Tibial nerve (tissue), 4 donors: ENCODE measurements around the gene TRIP13. TPM values are rescaled to one million over a fixed set of nuclear protein-coding genes. Genes with fewer than 3 reads are reported as not detected.

Source experiments
- DNase-seq, 2 donors: peaks; one replicate each; pipeline ENCODE4 v3.0.0-alpha.2; 2019; ENCODE audit warnings: low spot score in 2 of 2
- H3K27ac ChIP-seq, 4 donors: fragments of 200-600 bp; sonication (generic) in 3 of 4; one replicate each; pipeline ENCODE4 v1.5.1; 2017 to 2019; ENCODE audit warnings: mild to moderate bottlenecking in 1 of 4
- H3K27me3 ChIP-seq, 2 donors: fragments of 200-600 bp; sonication (generic) in 1 of 2; one replicate each; pipeline versions ENCODE4 v1.5.1 to v1.6.0; 2017 to 2019
- H3K36me3 ChIP-seq, 3 donors: fragments of 200-600 bp; sonication (generic); one replicate each; pipeline ENCODE4 v1.5.1; 2018 to 2019
- H3K4me1 ChIP-seq, 4 donors: fragments of 200-600 bp; sonication (generic) in 3 of 4; one replicate each; pipeline ENCODE4 v1.5.1; 2017 to 2019
- H3K4me3 ChIP-seq, 4 donors: fragments of 200-600 bp; sonication (generic) in 3 of 4; one replicate each; pipeline ENCODE4 v1.5.1; 2017 to 2019; ENCODE audit warnings: mild to moderate bottlenecking in 1 of 4, moderate library complexity in 1 of 4
- H3K9me3 ChIP-seq, 4 donors: fragments of 200-600 bp; sonication (generic) in 3 of 4; one replicate each; pipeline ENCODE4 v1.5.1; 2017 to 2019
- CTCF ChIP-seq, 5 experiments: fragments of 200-600 bp in 3 of 5; fragments of 450-650 bp in 2 of 5; sonication (generic) in 3 of 5; IDR thresholded peaks; one replicate each; pipeline ENCODE4 v1.5.1; 2016 to 2019; ENCODE audit warnings: antibody characterized with exemption in 5 of 5, mild to moderate bottlenecking in 3 of 5, moderate library complexity in 2 of 5
- EP300 ChIP-seq, 2 donors: sonication (generic); formaldehyde crosslinking; IDR thresholded peaks; one replicate each; pipeline ENCODE4 v1.6.1; 2017; ENCODE audit warnings: antibody characterized with exemption in 2 of 2, mild to moderate bottlenecking in 1 of 2
- POLR2A ChIP-seq, 2 donors: fragments of 450-650 bp; IDR thresholded peaks; one replicate each; pipeline ENCODE4 v1.6.1; 2017; ENCODE audit warnings: antibody characterized with exemption in 2 of 2, mild to moderate bottlenecking in 2 of 2, moderate library complexity in 2 of 2
- WGBS, 2 donors: methylation state at CpG; one replicate each; pipeline ENCODE4 v1.1.5; 2018; 5-methylcytosine and 5-hydroxymethylcytosine counted together
- total RNA-seq, 4 donors: library from RNA; depleted of rRNA; stranded (reverse); fragments of >200 nt; gene quantifications; one replicate each; pipeline ENCODE4 v1.1.0, GENCODE V29; 2016

TRIP13 gene
- total RNA-seq, 4 donors from 2014 or later, result 0.30 to 1.3 (median 0.52) TPM

- peaks cover 0 to 10% of the 10 kb centered on the region in 2 donors for H3K27me3 ChIP-seq
- H3K4me1 ChIP-seq, result peaks cover 0 to 36% (median 14%) of the 10 kb centered on the region in 4 donors
- no peaks in the 10 kb centered on the region for H3K9me3 ChIP-seq
- no peak overlapping the region for H3K27ac ChIP-seq
- no peaks in the 10 kb centered on the region for H3K36me3 ChIP-seq
- no peak for DNase-seq
- no peak for TF ChIP-seq EP300 (IDR thresholded peaks at IDR 0.05)
- TF ChIP-seq CTCF (IDR thresholded peaks at IDR 0.05), result no peak
- TF ChIP-seq POLR2A (IDR thresholded peaks at IDR 0.05), result no peak
- 84% methylated on average over 13 to 27 of the region's 27 CpGs for WGBS, 2 donors
- H3K4me3 ChIP-seq, result no peak overlapping the region
These were observed 68.5 kb downstream of the TRIP13 start for GRCh38 chr5:961002-961710.

DNA sequence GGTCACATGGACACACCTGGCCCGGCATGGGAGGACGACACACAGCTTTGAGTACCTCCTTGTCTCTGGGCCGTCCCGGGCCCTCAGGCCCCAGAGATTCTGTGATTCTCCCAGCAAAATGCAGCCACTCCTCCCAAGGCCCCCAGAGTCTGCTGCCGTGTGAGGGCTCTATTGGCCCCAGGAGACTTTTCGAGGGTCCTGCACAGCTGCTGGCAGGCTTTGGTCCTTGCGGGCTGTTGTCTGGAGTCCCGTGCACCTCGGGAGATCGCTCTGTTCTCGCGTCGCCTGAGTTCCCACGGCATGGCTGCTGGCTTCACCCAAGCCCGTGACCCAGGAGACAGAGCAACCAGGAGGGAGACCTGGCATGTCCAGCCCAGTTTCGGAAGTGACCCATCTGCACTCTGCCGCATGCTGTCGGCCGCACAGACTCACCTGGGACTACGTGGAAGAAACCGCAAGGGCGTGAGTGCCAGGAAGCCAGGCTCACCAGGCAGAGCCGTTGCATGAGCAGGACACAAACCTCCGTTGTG is 69.1 kb downstream of the TRIP13 start:
- Histone ChIP-seq H3K4me3 (no peak overlapping the region), H3K9me3 (no peaks in the 10 kb centered on the region), H3K4me1 (peaks cover 0 to 30% (median 9%) of the 10 kb centered on the region in 4 donors), H3K36me3 (no peaks in the 10 kb centered on the region), H3K27me3 (peaks cover 0 to 5% of the 10 kb centered on the region in 2 donors), H3K27ac (no peak overlapping the region)
- TF ChIP-seq EP300 (IDR thresholded peaks at IDR 0.05) (no peak), CTCF (IDR thresholded peaks at IDR 0.05) (no peak), POLR2A (IDR thresholded peaks at IDR 0.05) (no peak)
- WGBS, 2 donors, result 94 to 96% methylated on average over 19 to 21 of the region's 24 CpGs
- no peak for DNase-seq

- TF ChIP-seq POLR2A (IDR thresholded peaks at IDR 0.05), result no peak
- no peak for TF ChIP-seq EP300 (IDR thresholded peaks at IDR 0.05)
- TF ChIP-seq CTCF (IDR thresholded peaks at IDR 0.05), result no peak
- Histone ChIP-seq H3K4me3 (no peak overlapping the region), H3K36me3 (no peaks in the 10 kb centered on the region), H3K27me3 (peaks cover 0 to 10% of the 10 kb centered on the region in 2 donors), H3K4me1 (peaks cover 0 to 24% (median 3%) of the 10 kb centered on the region in 4 donors), H3K9me3 (no peaks in the 10 kb centered on the region), H3K27ac (no peak overlapping the region)
- 82 to 86% methylated on average over 13 to 15 of the region's 15 CpGs for WGBS, 2 donors
- DNase-seq, result no peak
These were observed 69.7 kb downstream of the TRIP13 start for GRCh38 chr5:962386-962785.

GRCh38 chr5:962801-963200 is 70.1 kb downstream of the TRIP13 start:
- WGBS, 2 donors, result 89 to 91% methylated on average over 10 to 12 of the region's 12 CpGs
- no peak overlapping the region for H3K4me3 ChIP-seq
- H3K9me3 ChIP-seq, result no peaks in the 10 kb centered on the region
- TF ChIP-seq CTCF (IDR thresholded peaks at IDR 0.05), result no peak
- no peak overlapping the region for H3K27ac ChIP-seq
- peaks cover 0 to 14% of the 10 kb centered on the region in 2 donors for H3K27me3 ChIP-seq
- DNase-seq, result no peak
- H3K4me1 ChIP-seq, result peaks cover 0 to 20% (median under 1%) of the 10 kb centered on the region in 4 donors
- H3K36me3 ChIP-seq, result no peaks in the 10 kb centered on the region

DNA sequence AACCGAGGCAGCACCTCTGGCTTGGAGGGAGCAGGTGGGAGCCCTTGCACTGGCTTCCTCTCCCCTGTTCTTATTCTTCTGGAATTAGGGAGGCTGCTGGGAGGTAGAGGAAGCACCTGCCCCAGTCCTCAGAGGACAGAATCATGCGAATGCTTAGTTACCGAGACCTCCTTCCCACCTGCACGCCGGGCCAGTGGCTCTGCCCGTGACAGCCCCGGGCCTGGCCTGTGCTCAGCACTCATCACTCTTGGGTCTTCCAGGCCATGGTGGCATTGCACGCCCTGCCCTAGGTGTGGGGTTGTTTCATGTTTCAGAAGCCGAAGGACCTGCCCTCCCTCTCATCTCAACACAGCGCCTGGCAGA is 70.6 kb downstream of the TRIP13 start:
- Histone ChIP-seq H3K27me3 (peaks cover 0 to 14% of the 10 kb centered on the region in 2 donors), H3K27ac (no peak overlapping the region), H3K9me3 (no peaks in the 10 kb centered on the region), H3K4me3 (no peak overlapping the region), H3K4me1 (peaks cover 0 to 15% (median 0%) of the 10 kb centered on the region in 4 donors), H3K36me3 (no peaks in the 10 kb centered on the region)
- 81 to 91% methylated on average over 10 of the region's 10 CpGs for WGBS, 2 donors
- TF ChIP-seq POLR2A (IDR thresholded peaks at IDR 0.05) (no peak), CTCF (IDR thresholded peaks at IDR 0.05) (no peak), EP300 (IDR thresholded peaks at IDR 0.05) (no peak)
- no peak for DNase-seq
